ENCODE results near the gene PLCH1. TPM values are rescaled to one million over a fixed set of nuclear protein-coding genes. Genes with fewer than 3 reads are reported as not detected.

PLCH1 gene
- total and polyA plus RNA-seq, 7 experiments from 2014 or later, result 0.56 TPM; not detected in 6

DNA sequence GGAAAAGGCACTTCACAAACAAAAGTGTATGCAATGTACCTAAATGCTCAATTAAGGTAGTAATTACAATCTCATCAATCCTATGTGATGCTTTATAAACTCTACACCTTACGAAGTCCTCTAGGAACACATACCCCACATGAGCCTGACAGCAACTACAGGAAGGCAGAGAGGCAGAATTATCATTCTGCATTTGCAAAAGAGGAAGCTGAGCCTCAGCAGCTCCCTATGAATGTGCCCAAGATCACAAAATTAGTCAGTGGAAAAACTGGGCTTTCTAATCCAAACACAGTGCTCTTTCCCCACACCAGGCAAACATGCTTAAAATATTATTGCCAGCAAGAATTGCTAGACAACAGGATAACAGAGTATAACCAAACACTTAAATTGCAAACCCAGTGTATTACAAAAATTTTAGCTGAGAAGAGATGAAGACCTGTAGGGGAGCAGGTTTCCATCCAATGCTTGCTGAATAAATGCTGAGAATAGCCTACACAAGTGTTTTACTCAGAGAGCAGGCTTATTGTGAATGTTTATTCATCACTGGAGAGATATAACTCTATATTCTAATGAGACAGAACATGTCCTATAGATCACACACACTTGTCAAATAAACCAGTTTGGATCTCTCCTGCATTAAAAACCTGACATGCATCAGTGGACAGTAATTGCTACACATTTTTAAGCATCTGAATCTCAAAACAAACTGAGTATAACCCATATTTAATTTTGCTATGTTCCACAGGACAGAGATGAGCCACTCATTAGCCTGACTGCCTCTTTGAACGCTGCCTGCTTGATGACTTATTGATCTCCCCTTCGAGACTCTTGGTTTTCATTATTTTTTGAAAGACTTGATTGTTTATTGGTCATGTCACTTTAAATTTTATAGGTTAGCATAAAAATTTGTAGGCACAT is 62.2 kb downstream of the PLCH1 start:
- DNase-seq (no peak), ATAC-seq (no peak)
- Histone ChIP-seq H3K9me3 (ENCODE audit: control insufficient read depth in 2 of 3, low read length in 3 of 3) (no peaks in the 10 kb centered on the region), H3K27me3 (ENCODE audit: control insufficient read depth in 2 of 2, insufficient read depth in 2 of 2, low read length in 2 of 2) (no peaks in the 10 kb centered on the region), H3K27ac (ENCODE audit: low read depth, low read length) (no peak overlapping the region), H3K36me3 (ENCODE audit: control insufficient read depth in 2 of 3, insufficient read depth in 3 of 3, low read length in 3 of 3) (no peaks in the 10 kb centered on the region), H3K4me3 (ENCODE audit: low read length) (no peak overlapping the region), H3K4me1 (ENCODE audit: control insufficient read depth in 2 of 2, insufficient read depth in 2 of 2, low read length in 2 of 2) (no peaks in the 10 kb centered on the region)
- H3K9me3 Mint-ChIP-seq, result no peaks in the 10 kb centered on the region
- no peaks in the 10 kb centered on the region for H3K36me3 Mint-ChIP-seq
- H3K4me3 Mint-ChIP-seq, result no peak overlapping the region
- peaks cover 0 to 14% (median 0%) of the 10 kb centered on the region in 5 donors for H3K27me3 Mint-ChIP-seq
- CTCF ChIA-PET, result no interaction called here
- no peak overlapping the region for H3K27ac Mint-ChIP-seq
- H3K4me1 Mint-ChIP-seq, result no peaks in the 10 kb centered on the region
- POLR2A ChIA-PET, result no interaction called here
- intact Hi-C loops (cut with micrococcal nuclease), result no loop called here

DNA sequence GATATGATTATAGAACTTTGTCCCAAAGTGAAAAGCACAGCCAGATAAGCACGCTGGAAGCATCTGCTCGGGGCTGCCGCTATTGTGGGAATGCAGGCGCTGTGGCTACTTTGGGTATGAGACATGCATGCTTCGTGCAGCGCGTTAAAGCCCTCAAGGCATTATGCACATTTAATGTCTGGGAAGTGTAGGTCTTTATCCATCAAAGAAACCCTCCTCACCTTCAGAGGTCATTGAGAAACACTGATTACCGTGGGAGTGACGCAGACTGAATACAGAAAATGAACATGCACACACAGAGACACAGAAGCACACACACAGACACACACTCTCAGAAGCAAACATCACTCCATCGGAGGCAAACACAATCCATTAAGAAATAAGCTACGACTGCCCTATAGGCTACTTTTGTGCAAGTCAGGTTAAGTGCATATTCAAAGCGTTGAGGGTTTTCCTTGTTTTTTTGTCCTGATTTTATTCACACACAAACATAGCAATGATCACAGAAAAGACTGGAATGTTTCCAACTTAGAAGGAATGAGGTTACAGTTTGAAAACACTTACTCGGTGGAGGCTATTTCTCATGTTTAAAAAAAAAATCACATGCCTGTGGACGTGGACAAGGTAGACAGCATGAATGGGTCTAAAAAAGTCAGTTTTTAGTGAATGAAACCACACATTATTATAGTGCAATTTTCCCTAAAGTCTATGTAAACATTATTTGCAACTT is 68.5 kb downstream of the PLCH1 start:
- Histone ChIP-seq H3K36me3 (ENCODE audit: control insufficient read depth in 2 of 3, insufficient read depth in 3 of 3, low read length in 3 of 3) (no peaks in the 10 kb centered on the region), H3K4me3 (ENCODE audit: low read length) (no peak overlapping the region), H3K9me3 (ENCODE audit: control insufficient read depth in 2 of 3, low read length in 3 of 3) (no peaks in the 10 kb centered on the region), H3K4me1 (ENCODE audit: control insufficient read depth in 2 of 2, insufficient read depth in 2 of 2, low read length in 2 of 2) (no peaks in the 10 kb centered on the region), H3K27ac (ENCODE audit: low read depth, low read length) (no peak overlapping the region), H3K27me3 (ENCODE audit: control insufficient read depth in 2 of 2, insufficient read depth in 2 of 2, low read length in 2 of 2) (no peaks in the 10 kb centered on the region)
- intact Hi-C loops (cut with micrococcal nuclease), result no loop called here
- Mint-ChIP-seq H3K4me3 (no peak overlapping the region), H3K27ac (no peak overlapping the region), H3K9me3 (no peaks in the 10 kb centered on the region), H3K27me3 (peaks cover 3 to 13% (median 11%) of the 10 kb centered on the region in 5 donors), H3K4me1 (no peaks in the 10 kb centered on the region), H3K36me3 (no peaks in the 10 kb centered on the region)
- ChIA-PET POLR2A (no interaction called here), CTCF (no interaction called here)
- DNase-seq (no peak), ATAC-seq (no peak)

DNA sequence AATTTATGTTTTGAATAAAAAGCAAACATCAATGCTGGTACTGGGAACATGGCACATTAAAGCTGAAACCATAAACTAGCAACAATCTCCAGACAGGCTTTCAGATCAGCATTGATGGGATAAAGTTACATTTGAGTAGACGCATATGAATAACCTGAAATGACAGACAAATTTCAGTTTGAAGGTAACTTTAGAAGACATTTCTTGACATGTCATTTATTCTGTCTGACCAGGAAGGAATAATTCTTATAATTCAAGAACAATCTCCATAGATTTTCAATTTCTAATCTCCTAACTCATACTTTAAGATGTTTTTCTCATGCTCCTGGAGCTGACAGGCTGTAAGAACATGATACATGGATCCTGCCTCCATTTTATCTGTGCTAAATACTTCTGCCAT is 69.8 kb downstream of the PLCH1 start:
- no peaks in the 10 kb centered on the region for H3K36me3 ChIP-seq (ENCODE audit: control insufficient read depth in 2 of 3, insufficient read depth in 3 of 3, low read length in 3 of 3)
- no peak overlapping the region for H3K4me3 ChIP-seq (ENCODE audit: low read length)
- H3K27me3 ChIP-seq (ENCODE audit: control insufficient read depth in 2 of 2, insufficient read depth in 2 of 2, low read length in 2 of 2), result no peaks in the 10 kb centered on the region
- ATAC-seq (no peak), DNase-seq (no peak)
- ChIA-PET CTCF (interaction anchor here (0.6 kb wide), 1 partner anchor 1943 kb away, joined by 3 read pairs; no protein-coding TSS in a partner anchor), POLR2A (no interaction called here)
- no peaks in the 10 kb centered on the region for H3K9me3 ChIP-seq (ENCODE audit: control insufficient read depth in 2 of 3, low read length in 3 of 3)
- intact Hi-C loops (cut with micrococcal nuclease), result no loop called here
- no peaks in the 10 kb centered on the region for H3K4me1 ChIP-seq (ENCODE audit: control insufficient read depth in 2 of 2, insufficient read depth in 2 of 2, low read length in 2 of 2)
- no peaks in the 10 kb centered on the region for H3K4me1 Mint-ChIP-seq
- H3K27me3 Mint-ChIP-seq, result peaks cover 5 to 15% (median 13%) of the 10 kb centered on the region in 5 donors
- H3K27ac Mint-ChIP-seq, result no peak overlapping the region
- no peaks in the 10 kb centered on the region for H3K36me3 Mint-ChIP-seq
- no peak overlapping the region for H3K27ac ChIP-seq (ENCODE audit: low read depth, low read length)
- no peak overlapping the region for H3K4me3 Mint-ChIP-seq
- H3K9me3 Mint-ChIP-seq, result no peaks in the 10 kb centered on the region

DNA sequence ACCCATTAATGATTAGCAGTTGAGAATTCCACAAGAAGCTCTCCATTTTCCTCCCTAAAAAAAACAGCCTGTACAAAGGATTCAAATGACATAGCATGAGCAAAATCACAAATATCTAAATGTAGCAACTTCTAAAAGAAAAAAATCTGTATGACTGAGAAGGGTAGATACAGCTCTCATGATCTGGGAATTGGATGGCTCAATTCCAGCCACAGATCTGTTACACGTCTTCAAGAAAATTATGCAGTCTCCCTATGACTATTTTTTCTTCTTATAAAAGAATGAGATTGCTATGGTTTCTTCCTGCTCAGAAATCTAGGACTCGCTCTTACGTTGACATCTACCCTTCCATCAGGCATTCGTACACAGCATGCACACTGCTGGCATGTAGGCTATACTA is 71.5 kb downstream of the PLCH1 start:
- peaks cover 11 to 18% (median 13%) of the 10 kb centered on the region in 5 donors for H3K27me3 Mint-ChIP-seq
- CTCF ChIA-PET, result no interaction called here
- H3K27ac ChIP-seq (ENCODE audit: low read depth, low read length), result no peak overlapping the region

DNA sequence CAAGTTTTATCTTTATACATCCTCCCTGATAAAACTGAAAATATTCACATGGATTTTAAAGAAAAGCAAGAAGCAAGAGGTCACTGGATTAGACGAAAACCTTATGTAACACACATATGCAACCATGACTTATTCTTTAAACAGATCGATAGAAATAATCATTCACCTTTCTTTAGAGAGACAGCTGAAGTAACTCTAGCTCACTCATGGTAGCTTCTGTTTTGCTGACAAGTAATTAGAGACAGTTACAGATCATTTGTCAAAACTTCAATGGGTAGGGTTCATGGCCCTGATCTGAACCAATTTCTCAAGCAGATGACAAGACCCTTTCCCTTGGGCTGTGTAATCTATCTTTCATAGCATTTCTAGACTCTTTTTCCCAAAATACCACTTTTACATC is 74.5 kb downstream of the PLCH1 start:
- H3K9me3 ChIP-seq (ENCODE audit: control insufficient read depth in 2 of 3, low read length in 3 of 3), result no peaks in the 10 kb centered on the region
- H3K27me3 Mint-ChIP-seq, result peaks cover 0 to 22% (median 11%) of the 10 kb centered on the region in 5 donors
- no peak for DNase-seq
- H3K4me1 Mint-ChIP-seq, result no peaks in the 10 kb centered on the region
- ChIA-PET POLR2A (no interaction called here), CTCF (no interaction called here)
- no peaks in the 10 kb centered on the region for H3K9me3 Mint-ChIP-seq
- H3K4me3 ChIP-seq (ENCODE audit: low read length), result no peak overlapping the region
- ATAC-seq, result no peak
- no peak overlapping the region for H3K27ac ChIP-seq (ENCODE audit: low read depth, low read length)
- H3K4me1 ChIP-seq (ENCODE audit: control insufficient read depth in 2 of 2, insufficient read depth in 2 of 2, low read length in 2 of 2), result no peaks in the 10 kb centered on the region
- no peaks in the 10 kb centered on the region for H3K36me3 ChIP-seq (ENCODE audit: control insufficient read depth in 2 of 3, insufficient read depth in 3 of 3, low read length in 3 of 3)
- H3K27me3 ChIP-seq (ENCODE audit: control insufficient read depth in 2 of 2, insufficient read depth in 2 of 2, low read length in 2 of 2), result no peaks in the 10 kb centered on the region
- intact Hi-C loops (cut with micrococcal nuclease), result no loop called here
- no peak overlapping the region for H3K27ac Mint-ChIP-seq
- no peak overlapping the region for H3K4me3 Mint-ChIP-seq
- H3K36me3 Mint-ChIP-seq, result no peaks in the 10 kb centered on the region

More for the DNA sequence above, 71.5 kb downstream of the PLCH1 start:
- no peak for DNase-seq
- Histone ChIP-seq H3K4me1 (ENCODE audit: control insufficient read depth in 2 of 2, insufficient read depth in 2 of 2, low read length in 2 of 2) (no peaks in the 10 kb centered on the region), H3K9me3 (ENCODE audit: control insufficient read depth in 2 of 3, low read length in 3 of 3) (no peaks in the 10 kb centered on the region), H3K36me3 (ENCODE audit: control insufficient read depth in 2 of 3, insufficient read depth in 3 of 3, low read length in 3 of 3) (no peaks in the 10 kb centered on the region), H3K4me3 (ENCODE audit: low read length) (no peak overlapping the region), H3K27me3 (ENCODE audit: control insufficient read depth in 2 of 2, insufficient read depth in 2 of 2, low read length in 2 of 2) (no peaks in the 10 kb centered on the region)
- no peak for ATAC-seq
- no peaks in the 10 kb centered on the region for H3K36me3 Mint-ChIP-seq
- no peak overlapping the region for H3K4me3 Mint-ChIP-seq
- no peak overlapping the region for H3K27ac Mint-ChIP-seq
- no peaks in the 10 kb centered on the region for H3K4me1 Mint-ChIP-seq
- intact Hi-C loops (cut with micrococcal nuclease), result no loop called here
- POLR2A ChIA-PET, result no interaction called here
- no peaks in the 10 kb centered on the region for H3K9me3 Mint-ChIP-seq

DNA sequence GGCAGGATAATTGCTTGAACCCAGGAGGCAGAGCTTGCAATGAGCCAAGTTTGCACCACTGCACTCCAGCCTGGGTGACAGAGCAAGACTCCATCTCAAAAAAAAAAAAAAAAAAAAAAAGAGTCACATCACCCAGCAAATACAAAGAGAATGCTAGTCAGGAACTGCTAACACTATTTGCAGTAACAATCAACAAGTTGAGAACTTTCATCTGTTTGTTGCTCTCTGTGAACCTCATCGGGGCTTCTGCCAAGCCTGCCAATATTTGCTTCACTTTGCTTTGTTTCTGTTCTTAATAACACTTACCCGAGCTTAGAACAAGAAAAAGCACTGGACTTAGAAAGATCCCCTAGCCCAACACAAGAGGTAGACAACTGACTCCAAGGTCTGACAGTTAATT is 76.9 kb downstream of the PLCH1 start:
- ATAC-seq (no peak), DNase-seq (no peak)
- Histone ChIP-seq H3K27me3 (ENCODE audit: control insufficient read depth in 2 of 2, insufficient read depth in 2 of 2, low read length in 2 of 2) (no peaks in the 10 kb centered on the region), H3K27ac (ENCODE audit: low read depth, low read length) (no peak overlapping the region), H3K9me3 (ENCODE audit: control insufficient read depth in 2 of 3, low read length in 3 of 3) (no peaks in the 10 kb centered on the region), H3K36me3 (ENCODE audit: control insufficient read depth in 2 of 3, insufficient read depth in 3 of 3, low read length in 3 of 3) (no peaks in the 10 kb centered on the region), H3K4me3 (ENCODE audit: low read length) (no peak overlapping the region), H3K4me1 (ENCODE audit: control insufficient read depth in 2 of 2, insufficient read depth in 2 of 2, low read length in 2 of 2) (no peaks in the 10 kb centered on the region)
- ChIA-PET POLR2A (no interaction called here), CTCF (no interaction called here)
- Mint-ChIP-seq H3K36me3 (no peaks in the 10 kb centered on the region), H3K4me1 (peaks cover 0 to 3% (median 0%) of the 10 kb centered on the region in 7 donors), H3K27me3 (peaks cover 6 to 35% (median 18%) of the 10 kb centered on the region in 5 donors), H3K9me3 (no peaks in the 10 kb centered on the region), H3K27ac (no peak overlapping the region), H3K4me3 (no peak overlapping the region)
- intact Hi-C loops (cut with micrococcal nuclease), result no loop called here
